CD14-positive monocyte (primary cell): ENCODE measurements around the gene GPD1. TPM values are rescaled to one million over a fixed set of nuclear protein-coding genes. Genes with fewer than 3 reads are reported as not detected.
A peak's percentile ranks its signal among the peaks of the same experiment; 100 is the strongest.

Experiments used
- DNase-seq, 3 donors: peaks; one replicate each; pipeline ENCODE4 v3.0.0-alpha.2; 2011 to 2022
- H2AFZ ChIP-seq: 2 replicates; pipeline ENCODE4 v1.6.0; 2012; ENCODE audit warnings: mild to moderate bottlenecking, low read depth, low read length, inconsistent platforms; ENCODE audit not compliant: insufficient read depth, poor library complexity, severe bottlenecking
- H3K27ac ChIP-seq, 2 donors: 1 replicate in 1 of 2; 2 replicates in 1 of 2; pipeline ENCODE4 v1.5.1; 2012 to 2013; ENCODE audit warnings: low read length in 2 of 2, control low read depth in 1 of 2, inconsistent platforms in 1 of 2, low read depth in 1 of 2, mild to moderate bottlenecking in 1 of 2
- H3K27me3 ChIP-seq, 2 donors: one replicate each; pipeline versions ENCODE4 v1.6.0 to v1.6.1; 2011 to 2013; ENCODE audit warnings: low read length in 2 of 2; ENCODE audit not compliant: control insufficient read depth in 2 of 2, insufficient read depth in 2 of 2
- H3K36me3 ChIP-seq, 2 donors: replicated peaks in 1 of 2; 1 replicate in 1 of 2; 2 replicates in 1 of 2; pipeline versions ENCODE4 v1.5.1 to v1.6.1; 2012 to 2013; ENCODE audit warnings: low read length in 2 of 2, control low read depth in 1 of 2, inconsistent platforms in 1 of 2, mild to moderate bottlenecking in 1 of 2; ENCODE audit not compliant: insufficient read depth in 2 of 2, control insufficient read depth in 1 of 2
- H3K4me1 ChIP-seq, 2 donors: 1 replicate in 1 of 2; 2 replicates in 1 of 2; pipeline versions ENCODE4 v1.5.1 to v1.6.1; 2012 to 2013; ENCODE audit warnings: low read length in 2 of 2, control low read depth in 1 of 2, inconsistent platforms in 1 of 2, mild to moderate bottlenecking in 1 of 2, moderate library complexity in 1 of 2; ENCODE audit not compliant: insufficient read depth in 2 of 2, control insufficient read depth in 1 of 2
- H3K4me2 ChIP-seq: replicated peaks from 2 replicates; pipeline ENCODE3; 2012; ENCODE audit warnings: low read length, moderate library complexity, mild to moderate bottlenecking; ENCODE audit not compliant: poor library complexity, severe bottlenecking; ENCODE audit errors: extremely low read depth
- H3K4me3 ChIP-seq, 3 experiments: fragments of 200-600 bp in 1 of 3; sonication (generic) in 1 of 3; replicated peaks in 1 of 3; 1 replicate in 2 of 3; 2 replicates in 1 of 3; pipeline ENCODE4 v1.5.1; 2011 to 2013; ENCODE audit warnings: low read length in 3 of 3, mild to moderate bottlenecking in 3 of 3, control low read depth in 2 of 3, low read depth in 2 of 3, inconsistent platforms in 1 of 3, moderate library complexity in 1 of 3
- H3K79me2 ChIP-seq: 2 replicates; pipeline ENCODE4 v1.6.0; 2012; ENCODE audit warnings: mild to moderate bottlenecking, control low read depth, inconsistent platforms, low read length, moderate library complexity; ENCODE audit not compliant: insufficient read depth
- H3K9ac ChIP-seq: 2 replicates; pipeline ENCODE4 v1.6.0; 2017; ENCODE audit warnings: low read length, mild to moderate bottlenecking; ENCODE audit not compliant: insufficient read depth, poor library complexity, severe bottlenecking
- H3K9me3 ChIP-seq, 2 donors: replicated peaks in 1 of 2; 1 replicate in 1 of 2; 2 replicates in 1 of 2; pipeline versions ENCODE4 v1.5.1 to v1.6.1; 2012 to 2013; ENCODE audit warnings: low read length in 2 of 2, control low read depth in 1 of 2; ENCODE audit not compliant: control insufficient read depth in 1 of 2, insufficient read depth in 1 of 2
- H4K20me1 ChIP-seq: 2 replicates; pipeline ENCODE4 v1.6.0; 2012; ENCODE audit warnings: mild to moderate bottlenecking, low read length, control low read depth, moderate library complexity; ENCODE audit not compliant: insufficient read depth
- H3K27ac Mint-ChIP-seq, 7 donors: one replicate each; pipeline ENCODE4 v1.8.0; 2020; ENCODE audit warnings: mild to moderate bottlenecking in 7 of 7, mixed read lengths in 7 of 7, moderate library complexity in 6 of 7, inconsistent platforms in 2 of 7
- H3K27me3 Mint-ChIP-seq, 3 donors: one replicate each; pipeline ENCODE4 v1.8.0; 2021 to 2022; ENCODE audit warnings: low read depth in 3 of 3, mild to moderate bottlenecking in 3 of 3, mixed read lengths in 3 of 3, moderate library complexity in 3 of 3, inconsistent platforms in 1 of 3
- H3K36me3 Mint-ChIP-seq, 2 donors: one replicate each; pipeline ENCODE4 v1.8.0; 2020; ENCODE audit warnings: mixed read lengths in 2 of 2, inconsistent platforms in 1 of 2, mild to moderate bottlenecking in 1 of 2
- H3K4me1 Mint-ChIP-seq: one replicate; pipeline ENCODE4 v1.8.0; 2020; ENCODE audit warnings: mild to moderate bottlenecking, mixed read lengths
- H3K4me3 Mint-ChIP-seq, 2 donors: one replicate each; pipeline ENCODE4 v1.8.0; 2020; ENCODE audit warnings: mild to moderate bottlenecking in 2 of 2, mixed read lengths in 2 of 2, moderate library complexity in 1 of 2
- H3K9me3 Mint-ChIP-seq, 7 donors: one replicate each; pipeline ENCODE4 v1.8.0; 2020 to 2022; ENCODE audit warnings: mixed read lengths in 7 of 7, mild to moderate bottlenecking in 6 of 7, moderate library complexity in 6 of 7, inconsistent platforms in 2 of 7
- CTCF ChIP-seq: fragments of 200-600 bp; IDR thresholded peaks from one replicate; pipeline ENCODE4 v1.8.0; 2022; ENCODE audit warnings: antibody characterized with exemption, mild to moderate bottlenecking
- WGBS: methylation state at CpG from one replicate; pipeline ENCODE4 v1.1.5; 2013; ENCODE audit warnings: missing lambda C conversion rate; ENCODE audit not compliant: insufficient coverage; 5-methylcytosine and 5-hydroxymethylcytosine counted together
- intact Hi-C, 2 donors: fragments of 100-400 bp; cut with micrococcal nuclease; formaldehyde crosslinking; loops; one replicate each; pipeline versions ENCODE4 v1.15.0 to v1.15.1; 2023
- polyA plus RNA-seq, 3 donors: library from polyadenylated mRNA; depleted of rRNA in 1 of 3; unstranded in 2 of 3; stranded (reverse) in 1 of 3; fragments of 300-500 nt in 2 of 3; fragments of >200 nt in 1 of 3; fragmentation: Illumina TruSeq in 2 of 3; gene quantifications; 1 replicate in 2 of 3; 2 replicates in 1 of 3; pipeline ENCODE4 v1.2.3, GENCODE V29; 2012 to 2021

The GPD1 gene
- polyA plus RNA-seq, 3 donors: 0.08 TPM; not detected in 2

GRCh38 chr12:50156641-50157040 lies 52.8 kb downstream of the GPD1 start:
- Mint-ChIP-seq H3K9me3 (peaks cover 0 to 2% (median 0%) of the 10 kb centered on the region in 7 donors), H3K36me3 (peaks cover 12% of the 10 kb centered on the region in 2 donors), H3K27ac (peak overlapping the region in 2 of 7 donors; percentile 32 to 38), H3K4me3 (no peak overlapping the region), H3K4me1 (peaks cover 3% of the 10 kb centered on the region), H3K27me3 (no peaks in the 10 kb centered on the region)
- no peak for TF ChIP-seq CTCF
- intact Hi-C loops: no loop called here
- no peak overlapping the region for H2AFZ ChIP-seq
- peaks cover 74% of the 10 kb centered on the region for H3K79me2 ChIP-seq
- no peak overlapping the region for H3K4me3 ChIP-seq
- no peaks in the 10 kb centered on the region for H3K9me3 ChIP-seq
- no peak overlapping the region for H3K4me2 ChIP-seq
- no peaks in the 10 kb centered on the region for H3K27me3 ChIP-seq
- H3K9ac ChIP-seq: no peak overlapping the region
- DNase-seq: no peak
- no peaks in the 10 kb centered on the region for H3K4me1 ChIP-seq
- H3K36me3 ChIP-seq: peaks cover 8 to 12% of the 10 kb centered on the region in 2 donors
- peaks cover 38% of the 10 kb centered on the region for H4K20me1 ChIP-seq
- no peak overlapping the region for H3K27ac ChIP-seq

GRCh38 chr12:50157259-50157658 lies 53.5 kb downstream of the GPD1 start:
- H3K36me3 ChIP-seq: peaks cover 8 to 12% of the 10 kb centered on the region in 2 donors
- H3K4me3 Mint-ChIP-seq: no peak overlapping the region
- no peaks in the 10 kb centered on the region for H3K27me3 Mint-ChIP-seq
- TF ChIP-seq CTCF: no peak
- H4K20me1 ChIP-seq: peaks cover 34% of the 10 kb centered on the region
- intact Hi-C loops: no loop called here
- no peak overlapping the region for H3K9ac ChIP-seq
- no peak overlapping the region for H3K27ac ChIP-seq
- DNase-seq: no peak
- peaks cover 0 to 2% (median 0%) of the 10 kb centered on the region in 7 donors for H3K9me3 Mint-ChIP-seq
- no CpG with 5 or more reads among the region's 2 CpGs for WGBS
- H3K36me3 Mint-ChIP-seq: peaks cover 9 to 12% of the 10 kb centered on the region in 2 donors
- no peaks in the 10 kb centered on the region for H3K4me1 ChIP-seq
- no peak overlapping the region for H2AFZ ChIP-seq
- no peaks in the 10 kb centered on the region for H3K9me3 ChIP-seq
- H3K4me1 Mint-ChIP-seq: peaks cover 5% of the 10 kb centered on the region
- peak overlapping the region in 2 of 7 donors; percentile 15 to 63 for H3K27ac Mint-ChIP-seq
- peaks cover 74% of the 10 kb centered on the region for H3K79me2 ChIP-seq
- no peak overlapping the region for H3K4me3 ChIP-seq
- H3K27me3 ChIP-seq: no peaks in the 10 kb centered on the region
- no peak overlapping the region for H3K4me2 ChIP-seq
